Naive B cell (primary cell): ENCODE results near the gene KCNH1. TPM values are rescaled to one million over a fixed set of nuclear protein-coding genes. Genes with fewer than 3 reads are reported as not detected.

Experiments used
- ATAC-seq, 2 donors: fragments of 150-1000 bp; cut with Tn5 transposase; 2 replicates each; pipeline ENCODE4 v1.10.0; 2021; ENCODE audit warnings: low read depth in 2 of 2, mild to moderate bottlenecking in 2 of 2, moderate library complexity in 2 of 2
- DNase-seq: peaks from one replicate; pipeline ENCODE4 v3.0.0; 2022
- H3K27ac Mint-ChIP-seq, 6 donors: one replicate each; pipeline ENCODE4 v1.8.0; 2020 to 2022; ENCODE audit warnings: mild to moderate bottlenecking in 6 of 6, mixed read lengths in 6 of 6, moderate library complexity in 5 of 6, inconsistent platforms in 2 of 6
- H3K27me3 Mint-ChIP-seq, 3 donors: one replicate each; pipeline ENCODE4 v1.8.0; 2021 to 2022; ENCODE audit warnings: mixed read lengths in 3 of 3, mild to moderate bottlenecking in 1 of 3
- H3K36me3 Mint-ChIP-seq, 2 donors: one replicate each; pipeline ENCODE4 v1.8.0; 2020 to 2022; ENCODE audit warnings: mixed read lengths in 2 of 2, inconsistent platforms in 1 of 2, mild to moderate bottlenecking in 1 of 2
- H3K4me1 Mint-ChIP-seq, 3 donors: one replicate each; pipeline ENCODE4 v1.8.0; 2020 to 2022; ENCODE audit warnings: mixed read lengths in 3 of 3, inconsistent platforms in 1 of 3, mild to moderate bottlenecking in 1 of 3, moderate library complexity in 1 of 3
- H3K4me3 Mint-ChIP-seq, 8 donors: one replicate each; pipeline ENCODE4 v1.8.0; 2020 to 2022; ENCODE audit warnings: mild to moderate bottlenecking in 8 of 8, mixed read lengths in 8 of 8, moderate library complexity in 8 of 8, inconsistent platforms in 2 of 8
- H3K9me3 Mint-ChIP-seq, 7 donors: one replicate each; pipeline ENCODE4 v1.8.0; 2020 to 2022; ENCODE audit warnings: mixed read lengths in 7 of 7, mild to moderate bottlenecking in 5 of 7, inconsistent platforms in 2 of 7, moderate library complexity in 1 of 7
- polyA plus RNA-seq, 6 donors: library from polyadenylated mRNA; unstranded; fragments of 300-500 nt; fragmentation: Illumina TruSeq; gene quantifications; one replicate each; pipeline ENCODE4 v1.2.3, GENCODE V29; 2021; ENCODE audit warnings: low read depth in 6 of 6

Gene KCNH1
- polyA plus RNA-seq, 6 donors from 2014 or later = not detected

GRCh38 chr1:210777914-210778313 lies 356.0 kb downstream of the KCNH1 start:
- Mint-ChIP-seq H3K36me3 (no peaks in the 10 kb centered on the region), H3K27ac (no peak overlapping the region), H3K4me3 (no peak overlapping the region), H3K4me1 (no peaks in the 10 kb centered on the region), H3K9me3 (no peaks in the 10 kb centered on the region), H3K27me3 (peaks cover 0 to 12% (median 5%) of the 10 kb centered on the region in 3 donors)
- no peak for ATAC-seq
- no peak for DNase-seq

- ATAC-seq (no peak), DNase-seq (no peak)
- peaks cover 0 to 12% (median 5%) of the 10 kb centered on the region in 3 donors for H3K27me3 Mint-ChIP-seq
These were observed 357.2 kb downstream of the KCNH1 start for GRCh38 chr1:210776712-210777111.

GRCh38 chr1:210775289-210775688 lies 358.7 kb downstream of the KCNH1 start:
- Mint-ChIP-seq H3K36me3 (no peaks in the 10 kb centered on the region), H3K9me3 (no peaks in the 10 kb centered on the region), H3K4me1 (no peaks in the 10 kb centered on the region), H3K27ac (no peak overlapping the region), H3K27me3 (peaks cover 0 to 9% (median 5%) of the 10 kb centered on the region in 3 donors), H3K4me3 (no peak overlapping the region)
- ATAC-seq (no peak), DNase-seq (no peak)

More at GRCh38 chr1:210776712-210777111, 357.2 kb downstream of the KCNH1 start:
- no peaks in the 10 kb centered on the region for H3K36me3 Mint-ChIP-seq
- H3K4me3 Mint-ChIP-seq = no peak overlapping the region
- H3K4me1 Mint-ChIP-seq = no peaks in the 10 kb centered on the region
- H3K9me3 Mint-ChIP-seq = no peaks in the 10 kb centered on the region
- no peak overlapping the region for H3K27ac Mint-ChIP-seq

GRCh38 chr1:210773450-210773849 lies 360.5 kb downstream of the KCNH1 start:
- no peaks in the 10 kb centered on the region for H3K36me3 Mint-ChIP-seq
- DNase-seq (no peak), ATAC-seq (no peak)
- no peak overlapping the region for H3K4me3 Mint-ChIP-seq
- peaks cover 0 to 8% (median 0%) of the 10 kb centered on the region in 3 donors for H3K27me3 Mint-ChIP-seq
- H3K4me1 Mint-ChIP-seq = no peaks in the 10 kb centered on the region
- no peaks in the 10 kb centered on the region for H3K9me3 Mint-ChIP-seq
- no peak overlapping the region for H3K27ac Mint-ChIP-seq

- Mint-ChIP-seq H3K36me3 (no peaks in the 10 kb centered on the region), H3K4me1 (no peaks in the 10 kb centered on the region), H3K27me3 (peaks cover 0 to 11% (median 0%) of the 10 kb centered on the region in 3 donors), H3K4me3 (no peak overlapping the region), H3K9me3 (no peaks in the 10 kb centered on the region), H3K27ac (peak overlapping the region in 1 of 6 donors; percentile 29)
- ATAC-seq (no peak), DNase-seq (no peak)
These were observed 362.8 kb downstream of the KCNH1 start for GRCh38 chr1:210771131-210771530.

GRCh38 chr1:210770396-210770984 lies 363.5 kb downstream of the KCNH1 start:
- Mint-ChIP-seq H3K27ac (no peak overlapping the region), H3K4me1 (no peaks in the 10 kb centered on the region), H3K9me3 (no peaks in the 10 kb centered on the region), H3K27me3 (peaks cover 0 to 11% (median 0%) of the 10 kb centered on the region in 3 donors), H3K36me3 (no peaks in the 10 kb centered on the region), H3K4me3 (no peak overlapping the region)
- DNase-seq (no peak), ATAC-seq (no peak)

- no peaks in the 10 kb centered on the region for H3K4me1 Mint-ChIP-seq
- no peak overlapping the region for H3K4me3 Mint-ChIP-seq
- peaks cover 0 to 5% (median 0%) of the 10 kb centered on the region in 3 donors for H3K27me3 Mint-ChIP-seq
- H3K9me3 Mint-ChIP-seq = no peaks in the 10 kb centered on the region
- DNase-seq = no peak
- no peaks in the 10 kb centered on the region for H3K36me3 Mint-ChIP-seq
- ATAC-seq = no peak
- no peak overlapping the region for H3K27ac Mint-ChIP-seq
These were observed 364.5 kb downstream of the KCNH1 start for GRCh38 chr1:210769473-210769872.

- Mint-ChIP-seq H3K27me3 (peaks cover 0 to 5% (median 0%) of the 10 kb centered on the region in 3 donors), H3K36me3 (no peaks in the 10 kb centered on the region), H3K4me3 (no peak overlapping the region), H3K27ac (no peak overlapping the region), H3K4me1 (no peaks in the 10 kb centered on the region), H3K9me3 (peaks cover 2 to 12% (median 6%) of the 10 kb centered on the region in 7 donors)
- no peak for DNase-seq
- ATAC-seq = no peak
These were observed 369.4 kb downstream of the KCNH1 start for GRCh38 chr1:210764536-210764935.

- ATAC-seq = no peak
- Mint-ChIP-seq H3K9me3 (peaks cover 3 to 18% (median 6%) of the 10 kb centered on the region in 7 donors), H3K27ac (no peak overlapping the region), H3K4me3 (no peak overlapping the region), H3K4me1 (no peaks in the 10 kb centered on the region), H3K36me3 (no peaks in the 10 kb centered on the region), H3K27me3 (peaks cover 8 to 17% (median 9%) of the 10 kb centered on the region in 3 donors)
- no peak for DNase-seq
These were observed 375.2 kb downstream of the KCNH1 start for GRCh38 chr1:210758761-210759160.

GRCh38 chr1:210758261-210758660 lies 375.7 kb downstream of the KCNH1 start:
- DNase-seq (no peak), ATAC-seq (no peak)
- H3K4me1 Mint-ChIP-seq = no peaks in the 10 kb centered on the region
- H3K36me3 Mint-ChIP-seq = no peaks in the 10 kb centered on the region
- no peak overlapping the region for H3K27ac Mint-ChIP-seq
- H3K4me3 Mint-ChIP-seq = no peak overlapping the region
- H3K27me3 Mint-ChIP-seq = peaks cover 8 to 17% (median 9%) of the 10 kb centered on the region in 3 donors
- H3K9me3 Mint-ChIP-seq = peaks cover 3 to 18% (median 6%) of the 10 kb centered on the region in 7 donors

- Mint-ChIP-seq H3K9me3 (peaks cover 3 to 18% (median 4%) of the 10 kb centered on the region in 7 donors), H3K36me3 (no peaks in the 10 kb centered on the region), H3K4me1 (no peaks in the 10 kb centered on the region), H3K27me3 (peaks cover 8 to 17% (median 9%) of the 10 kb centered on the region in 3 donors), H3K4me3 (no peak overlapping the region), H3K27ac (no peak overlapping the region)
- ATAC-seq = no peak
- no peak for DNase-seq
These were observed 376.3 kb downstream of the KCNH1 start for GRCh38 chr1:210757677-210758076.

- ATAC-seq (no peak), DNase-seq (no peak)
- peaks cover 8 to 20% (median 14%) of the 10 kb centered on the region in 3 donors for H3K27me3 Mint-ChIP-seq
- H3K36me3 Mint-ChIP-seq = no peaks in the 10 kb centered on the region
- no peak overlapping the region for H3K27ac Mint-ChIP-seq
- H3K9me3 Mint-ChIP-seq = peaks cover 0 to 18% (median 4%) of the 10 kb centered on the region in 7 donors
- no peak overlapping the region for H3K4me3 Mint-ChIP-seq
- H3K4me1 Mint-ChIP-seq = no peaks in the 10 kb centered on the region
These were observed 377.8 kb downstream of the KCNH1 start for GRCh38 chr1:210755991-210756659.

- ATAC-seq (no peak), DNase-seq (no peak)
- Mint-ChIP-seq H3K4me1 (no peaks in the 10 kb centered on the region), H3K9me3 (peaks cover 0 to 12% (median 3%) of the 10 kb centered on the region in 7 donors), H3K4me3 (no peak overlapping the region), H3K27ac (peak overlapping the region in 1 of 6 donors; percentile 8), H3K27me3 (peaks cover 13 to 31% (median 17%) of the 10 kb centered on the region in 3 donors), H3K36me3 (no peaks in the 10 kb centered on the region)
These were observed 378.9 kb downstream of the KCNH1 start for GRCh38 chr1:210754878-210755665.
